Activated CD4-positive, alpha-beta memory T cell treated with anti-CD3 and anti-CD28 coated beads, Interleukin-2, amount 10 ng/mL, durations not matched to agents 7 days and 5 days (primary cell): ENCODE measurements around the gene TNN. TPM values are rescaled to one million over a fixed set of nuclear protein-coding genes. Genes with fewer than 3 reads are reported as not detected.

Experiments
- CTCF ChIA-PET: fragments of 350-600 bp; sonication (Branson Sonifier 250); formaldehyde crosslinking; loops from one replicate; lab custom pipeline; 2021; ENCODE audit warnings: antibody characterized with exemption, inconsistent platforms; lab: Charles Lee
- POLR2A ChIA-PET: fragments of 350-600 bp; sonication (Branson Sonifier 250); formaldehyde crosslinking; loops from one replicate; lab custom pipeline; 2021; ENCODE audit warnings: antibody characterized with exemption; lab: Charles Lee
- DNase-seq: peaks from one replicate; pipeline ENCODE4 v3.0.0-alpha.2; 2020
- H3K27ac Mint-ChIP-seq: one replicate; pipeline ENCODE4 v1.8.0; 2021; ENCODE audit warnings: mild to moderate bottlenecking, mixed read lengths
- H3K27me3 Mint-ChIP-seq: one replicate; pipeline ENCODE4 v1.8.0; 2021; ENCODE audit warnings: mixed read lengths
- H3K36me3 Mint-ChIP-seq: one replicate; pipeline ENCODE4 v1.8.0; 2021; ENCODE audit warnings: low read depth, mixed read lengths
- H3K4me1 Mint-ChIP-seq: one replicate; pipeline ENCODE4 v1.8.0; 2021; ENCODE audit warnings: mixed read lengths
- H3K4me3 Mint-ChIP-seq: one replicate; pipeline ENCODE4 v1.8.0; 2021; ENCODE audit warnings: mild to moderate bottlenecking, mixed read lengths
- H3K9me3 Mint-ChIP-seq: one replicate; pipeline ENCODE4 v1.8.0; 2021; ENCODE audit warnings: mixed read lengths
- total RNA-seq, 2 experiments: library from RNA; stranded (reverse); gene quantifications; one replicate each; pipeline ENCODE4 v1.2.3, GENCODE V29; 2021

The TNN gene
- total RNA-seq, 2 experiments from 2014 or later, result not detected

GRCh38 chr1:175073061-175073460, 5.4 kb downstream of the TNN start:
- Mint-ChIP-seq H3K4me3 (no peak overlapping the region), H3K36me3 (no peaks in the 10 kb centered on the region), H3K4me1 (peaks cover 19% of the 10 kb centered on the region), H3K27me3 (peaks cover 16% of the 10 kb centered on the region), H3K9me3 (no peaks in the 10 kb centered on the region), H3K27ac (no peak overlapping the region)
- ChIA-PET POLR2A (no interaction called here), CTCF (no interaction called here)
- DNase-seq, result no peak

- no peak for DNase-seq
- ChIA-PET POLR2A (no interaction called here), CTCF (interaction anchor here (0.9 kb wide), 1 partner anchor 44 kb away, joined by 3 read pairs; no protein-coding TSS in a partner anchor)
- H3K27ac Mint-ChIP-seq, result no peak overlapping the region
- H3K9me3 Mint-ChIP-seq, result no peaks in the 10 kb centered on the region
- peaks cover 19% of the 10 kb centered on the region for H3K4me1 Mint-ChIP-seq
- no peaks in the 10 kb centered on the region for H3K36me3 Mint-ChIP-seq
- peaks cover 15% of the 10 kb centered on the region for H3K27me3 Mint-ChIP-seq
- no peak overlapping the region for H3K4me3 Mint-ChIP-seq
These were observed 6.0 kb downstream of the TNN start for GRCh38 chr1:175073633-175074032.

GRCh38 chr1:175075572-175076568, 8.2 kb downstream of the TNN start:
- H3K4me3 Mint-ChIP-seq, result no peak overlapping the region
- no peaks in the 10 kb centered on the region for H3K36me3 Mint-ChIP-seq
- ChIA-PET CTCF (no interaction called here), POLR2A (no interaction called here)
- H3K4me1 Mint-ChIP-seq, result peaks cover 19% of the 10 kb centered on the region
- no peak for DNase-seq
- peaks cover 14% of the 10 kb centered on the region for H3K27me3 Mint-ChIP-seq
- no peaks in the 10 kb centered on the region for H3K9me3 Mint-ChIP-seq
- H3K27ac Mint-ChIP-seq, result no peak overlapping the region

- CTCF ChIA-PET, result interaction anchor here (1.5 kb wide), 1 partner anchor 48 kb away, joined by 4 read pairs; no protein-coding TSS in a partner anchor
- Mint-ChIP-seq H3K4me3 (no peak overlapping the region), H3K4me1 (peaks cover 5% of the 10 kb centered on the region), H3K27me3 (peaks cover 13% of the 10 kb centered on the region), H3K36me3 (no peaks in the 10 kb centered on the region), H3K9me3 (no peaks in the 10 kb centered on the region), H3K27ac (no peak overlapping the region)
- no peak for DNase-seq
- POLR2A ChIA-PET, result no interaction called here
These were observed 9.9 kb downstream of the TNN start for GRCh38 chr1:175077356-175078030.

GRCh38 chr1:175078629-175079028, 11.0 kb downstream of the TNN start:
- ChIA-PET POLR2A (no interaction called here), CTCF (no interaction called here)
- Mint-ChIP-seq H3K4me3 (no peak overlapping the region), H3K36me3 (no peaks in the 10 kb centered on the region), H3K4me1 (no peaks in the 10 kb centered on the region), H3K27me3 (peaks cover 9% of the 10 kb centered on the region), H3K9me3 (no peaks in the 10 kb centered on the region), H3K27ac (no peak overlapping the region)
- DNase-seq, result no peak

GRCh38 chr1:175079338-175079737, 11.7 kb downstream of the TNN start:
- Mint-ChIP-seq H3K27ac (no peak overlapping the region), H3K4me3 (no peak overlapping the region), H3K4me1 (no peaks in the 10 kb centered on the region), H3K36me3 (no peaks in the 10 kb centered on the region), H3K27me3 (peaks cover 10% of the 10 kb centered on the region), H3K9me3 (no peaks in the 10 kb centered on the region)
- ChIA-PET POLR2A (no interaction called here), CTCF (no interaction called here)
- no peak for DNase-seq

- Mint-ChIP-seq H3K4me3 (no peak overlapping the region), H3K27me3 (peaks cover 10% of the 10 kb centered on the region), H3K36me3 (no peaks in the 10 kb centered on the region), H3K4me1 (no peaks in the 10 kb centered on the region), H3K27ac (no peak overlapping the region), H3K9me3 (no peaks in the 10 kb centered on the region)
- POLR2A ChIA-PET, result no interaction called here
- no peak for DNase-seq
- CTCF ChIA-PET, result no interaction called here
These were observed 12.4 kb downstream of the TNN start for GRCh38 chr1:175080030-175080429.

- H3K36me3 Mint-ChIP-seq, result no peaks in the 10 kb centered on the region
- peaks cover 13% of the 10 kb centered on the region for H3K27me3 Mint-ChIP-seq
- H3K9me3 Mint-ChIP-seq, result no peaks in the 10 kb centered on the region
- H3K4me3 Mint-ChIP-seq, result no peak overlapping the region
- no peak for DNase-seq
- H3K4me1 Mint-ChIP-seq, result no peaks in the 10 kb centered on the region
- CTCF ChIA-PET, result no interaction called here
- POLR2A ChIA-PET, result no interaction called here
- no peak overlapping the region for H3K27ac Mint-ChIP-seq
These were observed 14.3 kb downstream of the TNN start for GRCh38 chr1:175081983-175082382.

GRCh38 chr1:175088525-175088951, 20.9 kb downstream of the TNN start:
- Mint-ChIP-seq H3K4me1 (no peaks in the 10 kb centered on the region), H3K27me3 (peaks cover 7% of the 10 kb centered on the region), H3K4me3 (no peak overlapping the region), H3K9me3 (no peaks in the 10 kb centered on the region), H3K36me3 (no peaks in the 10 kb centered on the region), H3K27ac (no peak overlapping the region)
- POLR2A ChIA-PET, result no interaction called here
- no peak for DNase-seq
- CTCF ChIA-PET, result no interaction called here

- no peak overlapping the region for H3K27ac Mint-ChIP-seq
- POLR2A ChIA-PET, result no interaction called here
- peaks cover 5% of the 10 kb centered on the region for H3K27me3 Mint-ChIP-seq
- no peaks in the 10 kb centered on the region for H3K36me3 Mint-ChIP-seq
- no peak overlapping the region for H3K4me3 Mint-ChIP-seq
- no peak for DNase-seq
- CTCF ChIA-PET, result no interaction called here
- H3K9me3 Mint-ChIP-seq, result no peaks in the 10 kb centered on the region
- H3K4me1 Mint-ChIP-seq, result no peaks in the 10 kb centered on the region
These were observed 21.6 kb downstream of the TNN start for GRCh38 chr1:175089136-175089718.

- no peak for DNase-seq
- POLR2A ChIA-PET, result no interaction called here
- Mint-ChIP-seq H3K4me1 (no peaks in the 10 kb centered on the region), H3K9me3 (no peaks in the 10 kb centered on the region), H3K27ac (no peak overlapping the region), H3K36me3 (no peaks in the 10 kb centered on the region), H3K27me3 (peaks cover 5% of the 10 kb centered on the region), H3K4me3 (no peak overlapping the region)
- CTCF ChIA-PET, result interaction anchor here (1.0 kb wide), 1 partner anchor 61 kb away, joined by 4 read pairs; no protein-coding TSS in a partner anchor
These were observed 23.1 kb downstream of the TNN start for GRCh38 chr1:175090780-175091179.

GRCh38 chr1:175094626-175095025, 27.0 kb downstream of the TNN start:
- ChIA-PET CTCF (no interaction called here), POLR2A (no interaction called here)
- Mint-ChIP-seq H3K4me3 (no peak overlapping the region), H3K9me3 (no peaks in the 10 kb centered on the region), H3K36me3 (no peaks in the 10 kb centered on the region), H3K4me1 (no peaks in the 10 kb centered on the region), H3K27me3 (no peaks in the 10 kb centered on the region), H3K27ac (no peak overlapping the region)
- no peak for DNase-seq

- Mint-ChIP-seq H3K4me1 (no peaks in the 10 kb centered on the region), H3K36me3 (no peaks in the 10 kb centered on the region), H3K9me3 (no peaks in the 10 kb centered on the region), H3K4me3 (no peak overlapping the region), H3K27ac (no peak overlapping the region), H3K27me3 (no peaks in the 10 kb centered on the region)
- POLR2A ChIA-PET, result no interaction called here
- no peak for DNase-seq
- CTCF ChIA-PET, result no interaction called here
These were observed 27.4 kb downstream of the TNN start for GRCh38 chr1:175095069-175095468.
